ENCODE measurements around the gene ADGRB3. TPM values are rescaled to one million over a fixed set of nuclear protein-coding genes. Genes with fewer than 3 reads are reported as not detected.

The ADGRB3 gene
- total RNA-seq, 2 experiments from 2014 or later = not detected

DNA sequence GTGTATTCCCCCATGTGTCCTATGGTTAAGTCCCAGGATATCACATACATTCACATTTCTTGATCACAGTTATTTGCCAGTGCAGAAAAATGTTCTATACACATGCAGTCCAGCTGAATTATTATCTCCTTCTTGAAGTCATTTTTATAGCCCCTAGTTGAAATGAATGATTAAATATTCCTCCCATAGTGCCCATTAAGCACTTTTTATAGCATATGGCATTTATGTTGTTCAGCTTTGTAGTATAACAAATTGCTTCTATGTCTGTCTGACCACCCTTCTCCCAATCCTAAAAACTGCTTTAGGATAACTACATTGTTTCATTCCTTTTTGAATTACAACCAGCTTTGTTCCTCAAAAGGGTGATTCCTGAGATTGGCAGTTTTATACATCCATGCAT, 123.5 kb downstream of the ADGRB3 start:
- TF ChIP-seq EZH2phosphoT487 (IDR thresholded peaks at IDR 0.05; ENCODE audit: borderline replicate concordance, low read depth, low read length) (no peak), CTCF (conservative IDR thresholded peaks at IDR 0.05; ENCODE audit: low read length) (no peak)
- POLR2A ChIA-PET = interaction anchor here (0.6 kb wide), 1 partner anchor 526 kb away, joined by 3 read pairs; no protein-coding TSS in a partner anchor

DNA sequence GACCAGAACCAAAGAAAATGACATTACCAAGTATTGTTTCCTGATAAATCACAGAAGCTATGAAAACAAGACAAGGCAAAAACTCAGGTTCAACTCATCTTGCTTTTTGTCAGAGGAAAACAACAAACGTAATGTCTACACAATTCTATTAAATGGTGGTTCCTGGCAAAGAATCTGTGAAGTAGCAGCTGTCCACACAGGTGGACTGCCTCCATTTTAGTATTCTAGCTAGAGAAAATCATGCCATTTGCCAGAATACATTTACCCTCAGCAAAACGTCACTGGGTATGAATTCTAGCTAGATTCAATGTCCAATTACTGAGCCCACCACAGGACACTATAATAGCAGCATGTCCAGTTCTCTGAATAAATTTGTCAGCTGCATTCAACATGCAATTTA, 125.4 kb downstream of the ADGRB3 start:
- Histone ChIP-seq H3K4me2 (ENCODE audit: low read length) (no peak overlapping the region), H3K4me1 (ENCODE audit: insufficient read depth, low read length, poor library complexity, severe bottlenecking) (no peaks in the 10 kb centered on the region), H3K9me3 (ENCODE audit: low read length) (no peaks in the 10 kb centered on the region), H2AFZ (ENCODE audit: low read length) (no peak overlapping the region), H3K36me3 (ENCODE audit: insufficient read depth, low read length) (no peaks in the 10 kb centered on the region), H3K9me2 (ENCODE audit: insufficient read depth, low read length) (no peaks in the 10 kb centered on the region), H3K4me3 (ENCODE audit: low read depth, low read length, poor library complexity, severe bottlenecking) (no peak overlapping the region), H4K20me1 (ENCODE audit: insufficient read depth, low read length) (no peaks in the 10 kb centered on the region), H3K27ac (ENCODE audit: low read depth, low read length, poor library complexity, severe bottlenecking) (no peak overlapping the region), H3K79me2 (ENCODE audit: insufficient read depth, low read depth, low read length) (no peaks in the 10 kb centered on the region)
- ChIA-PET CTCF (ENCODE audit: unreplicated experiment) (no interaction called here), POLR2A (no interaction called here)
- intact Hi-C loops (cut with micrococcal nuclease; ENCODE audit: unreplicated experiment) = no loop called here
- BruUV-seq (replicated peaks) = no TSS peak
- TF ChIP-seq CTCF (conservative IDR thresholded peaks at IDR 0.05; ENCODE audit: low read length) = no peak
- TF ChIP-seq EZH2phosphoT487 (IDR thresholded peaks at IDR 0.05; ENCODE audit: borderline replicate concordance, low read depth, low read length) = no peak
- DNase-seq (ENCODE audit: low spot score) = no peak

More for the DNA sequence above, 123.5 kb downstream of the ADGRB3 start:
- Histone ChIP-seq H3K27ac (ENCODE audit: low read depth, low read length, poor library complexity, severe bottlenecking) (no peak overlapping the region), H3K9me2 (ENCODE audit: insufficient read depth, low read length) (no peaks in the 10 kb centered on the region), H2AFZ (ENCODE audit: low read length) (no peak overlapping the region), H3K4me3 (ENCODE audit: low read depth, low read length, poor library complexity, severe bottlenecking) (no peak overlapping the region), H3K4me2 (ENCODE audit: low read length) (no peak overlapping the region), H3K4me1 (ENCODE audit: insufficient read depth, low read length, poor library complexity, severe bottlenecking) (no peaks in the 10 kb centered on the region), H3K36me3 (ENCODE audit: insufficient read depth, low read length) (no peaks in the 10 kb centered on the region), H4K20me1 (ENCODE audit: insufficient read depth, low read length) (no peaks in the 10 kb centered on the region), H3K79me2 (ENCODE audit: insufficient read depth, low read depth, low read length) (no peaks in the 10 kb centered on the region), H3K9me3 (ENCODE audit: low read length) (no peaks in the 10 kb centered on the region)
- CTCF ChIA-PET (ENCODE audit: unreplicated experiment) = no interaction called here
- BruUV-seq (replicated peaks) = no TSS peak
- DNase-seq (ENCODE audit: low spot score) = no peak
- intact Hi-C loops (cut with micrococcal nuclease; ENCODE audit: unreplicated experiment) = no loop called here

- no peaks in the 10 kb centered on the region for H3K79me2 ChIP-seq (ENCODE audit: insufficient read depth, low read depth, low read length)
- ChIA-PET POLR2A (no interaction called here), CTCF (ENCODE audit: unreplicated experiment) (no interaction called here)
- no peaks in the 10 kb centered on the region for H4K20me1 ChIP-seq (ENCODE audit: insufficient read depth, low read length)
- no TSS peak for BruUV-seq (replicated peaks)
- no peak overlapping the region for H3K27ac ChIP-seq (ENCODE audit: low read depth, low read length, poor library complexity, severe bottlenecking)
- no peaks in the 10 kb centered on the region for H3K4me1 ChIP-seq (ENCODE audit: insufficient read depth, low read length, poor library complexity, severe bottlenecking)
- H3K9me3 ChIP-seq (ENCODE audit: low read length) = no peaks in the 10 kb centered on the region
- intact Hi-C loops (cut with micrococcal nuclease; ENCODE audit: unreplicated experiment) = no loop called here
- no peak overlapping the region for H3K4me2 ChIP-seq (ENCODE audit: low read length)
- H3K9me2 ChIP-seq (ENCODE audit: insufficient read depth, low read length) = no peaks in the 10 kb centered on the region
- no peak overlapping the region for H3K4me3 ChIP-seq (ENCODE audit: low read depth, low read length, poor library complexity, severe bottlenecking)
- H3K36me3 ChIP-seq (ENCODE audit: insufficient read depth, low read length) = no peaks in the 10 kb centered on the region
- TF ChIP-seq CTCF (conservative IDR thresholded peaks at IDR 0.05; ENCODE audit: low read length) = no peak
- TF ChIP-seq EZH2phosphoT487 (IDR thresholded peaks at IDR 0.05; ENCODE audit: borderline replicate concordance, low read depth, low read length) = no peak
- H2AFZ ChIP-seq (ENCODE audit: low read length) = no peak overlapping the region
- DNase-seq (ENCODE audit: low spot score) = no peak
Measured at GRCh38 chr6:68760941-68761676, 126.0 kb downstream of the ADGRB3 start.

Measured in OCI-LY7 (cell line).